GM19397 (cell line): ENCODE measurements around the gene SLC22A7.
"Not testable (repeated sequence)": the region's sequence is repeated elsewhere in the genome, so short reads cannot be mapped to it uniquely, and the experiment has no call there.

Experiments used
- ATAC-seq: cut with Tn5 transposase; IDR thresholded peaks from one replicate; pipeline ENCODE4 v1.9.1; 2021; ENCODE audit warnings: mild to moderate bottlenecking, moderate library complexity; ENCODE audit not compliant: unreplicated experiment

The SLC22A7 gene

DNA sequence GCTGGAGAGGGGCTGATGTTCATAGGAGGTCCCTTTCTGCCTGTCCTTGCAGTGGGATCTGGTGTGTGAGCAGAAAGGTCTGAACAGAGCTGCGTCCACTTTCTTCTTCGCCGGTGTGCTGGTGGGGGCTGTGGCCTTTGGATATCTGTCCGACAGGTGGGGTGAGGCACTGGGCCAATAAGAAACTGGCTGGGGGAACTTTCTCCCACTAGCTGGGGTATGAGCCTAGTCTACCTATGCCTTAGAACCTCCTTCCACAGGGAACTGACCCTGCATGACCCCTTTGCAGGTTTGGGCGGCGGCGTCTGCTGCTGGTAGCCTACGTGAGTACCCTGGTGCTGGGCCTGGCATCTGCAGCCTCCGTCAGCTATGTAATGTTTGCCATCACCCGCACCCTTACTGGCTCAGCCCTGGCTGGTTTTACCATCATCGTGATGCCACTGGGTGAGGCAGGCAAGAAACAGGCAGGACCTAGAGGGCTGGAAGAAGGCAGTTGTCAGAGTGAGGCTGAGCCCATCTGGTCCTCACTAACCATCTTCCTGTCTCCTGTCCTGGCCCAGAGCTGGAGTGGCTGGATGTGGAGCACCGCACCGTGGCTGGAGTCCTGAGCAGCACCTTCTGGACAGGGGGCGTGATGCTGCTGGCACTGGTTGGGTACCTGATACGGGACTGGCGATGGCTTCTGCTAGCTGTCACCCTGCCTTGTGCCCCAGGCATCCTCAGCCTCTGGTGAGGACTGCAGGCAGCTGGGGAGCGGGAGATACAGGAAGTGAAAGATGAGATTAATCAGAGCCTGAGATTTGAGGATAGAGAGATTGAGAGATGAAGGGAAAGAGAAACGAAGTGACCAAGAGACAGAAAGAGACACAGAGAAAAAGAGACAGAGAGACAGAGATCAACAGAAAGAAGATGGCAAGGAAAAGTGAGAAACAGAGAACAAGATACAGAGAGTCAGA, 1.6 kb downstream of the SLC22A7 start:
- no peak for ATAC-seq

DNA sequence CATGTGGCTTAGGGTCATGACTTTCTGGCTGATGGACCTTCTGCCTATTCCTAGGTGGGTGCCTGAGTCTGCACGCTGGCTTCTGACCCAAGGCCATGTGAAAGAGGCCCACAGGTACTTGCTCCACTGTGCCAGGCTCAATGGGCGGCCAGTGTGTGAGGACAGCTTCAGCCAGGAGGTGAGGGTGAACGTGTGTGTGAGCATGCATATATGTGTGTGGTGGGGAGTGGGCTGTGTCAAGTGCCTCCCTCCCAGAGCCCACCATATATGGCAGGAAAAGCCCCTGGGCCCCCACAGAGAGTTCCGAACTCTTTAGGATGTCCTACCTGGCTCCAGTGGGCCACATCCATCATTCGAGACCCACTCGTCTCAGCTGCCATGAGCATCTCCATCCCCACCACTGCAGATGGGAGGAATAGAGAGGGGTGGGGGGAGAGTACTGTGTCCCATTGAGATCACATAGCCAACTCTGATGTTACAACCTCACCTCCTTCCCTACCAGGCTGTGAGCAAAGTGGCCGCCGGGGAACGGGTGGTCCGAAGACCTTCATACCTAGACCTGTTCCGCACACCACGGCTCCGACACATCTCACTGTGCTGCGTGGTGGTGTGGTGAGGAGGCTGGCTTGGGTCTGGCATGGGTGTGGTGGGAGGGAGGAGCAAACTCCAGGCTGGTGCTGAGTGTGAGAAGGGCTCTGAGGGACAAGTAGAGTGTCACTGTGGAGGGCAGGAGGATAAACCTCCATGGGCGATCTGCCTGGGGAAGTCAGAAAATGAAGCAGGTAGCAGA, 3.2 kb downstream of the SLC22A7 start:
- ATAC-seq = no peak

DNA sequence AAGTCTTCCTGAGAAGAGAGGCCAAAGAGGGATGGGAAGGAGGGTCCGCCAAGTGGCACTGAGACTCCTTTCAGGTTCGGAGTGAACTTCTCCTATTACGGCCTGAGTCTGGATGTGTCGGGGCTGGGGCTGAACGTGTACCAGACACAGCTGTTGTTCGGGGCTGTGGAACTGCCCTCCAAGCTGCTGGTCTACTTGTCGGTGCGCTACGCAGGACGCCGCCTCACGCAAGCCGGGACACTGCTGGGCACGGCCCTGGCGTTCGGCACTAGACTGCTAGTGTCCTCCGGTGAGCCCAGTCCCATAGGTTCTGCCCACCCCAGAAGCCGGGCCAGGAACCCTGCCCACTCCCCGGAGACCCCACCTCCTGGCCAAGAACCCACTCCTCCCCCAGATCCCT, 4.1 kb downstream of the SLC22A7 start:
- no peak for ATAC-seq

DNA sequence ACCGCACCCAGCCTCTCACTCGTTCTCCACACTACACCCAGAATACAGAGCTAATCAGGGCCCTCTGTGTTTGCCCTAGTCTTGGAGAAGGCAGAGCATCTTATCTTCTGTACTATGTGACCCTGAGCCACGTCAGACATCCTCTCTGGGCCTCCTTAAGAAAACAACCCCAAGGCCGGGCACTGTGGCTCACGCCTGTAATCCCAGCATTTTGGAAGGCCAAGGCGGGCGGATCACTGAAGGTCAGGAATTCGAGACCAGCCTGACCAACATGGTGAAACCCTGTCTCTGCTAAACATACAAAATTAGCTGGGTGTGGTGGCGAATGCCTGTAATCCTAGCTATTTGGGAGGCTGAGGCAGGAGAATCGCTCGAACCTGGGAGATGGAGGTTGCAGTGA, 4.9 kb downstream of the SLC22A7 start:
- ATAC-seq = not testable (repeated sequence)

DNA sequence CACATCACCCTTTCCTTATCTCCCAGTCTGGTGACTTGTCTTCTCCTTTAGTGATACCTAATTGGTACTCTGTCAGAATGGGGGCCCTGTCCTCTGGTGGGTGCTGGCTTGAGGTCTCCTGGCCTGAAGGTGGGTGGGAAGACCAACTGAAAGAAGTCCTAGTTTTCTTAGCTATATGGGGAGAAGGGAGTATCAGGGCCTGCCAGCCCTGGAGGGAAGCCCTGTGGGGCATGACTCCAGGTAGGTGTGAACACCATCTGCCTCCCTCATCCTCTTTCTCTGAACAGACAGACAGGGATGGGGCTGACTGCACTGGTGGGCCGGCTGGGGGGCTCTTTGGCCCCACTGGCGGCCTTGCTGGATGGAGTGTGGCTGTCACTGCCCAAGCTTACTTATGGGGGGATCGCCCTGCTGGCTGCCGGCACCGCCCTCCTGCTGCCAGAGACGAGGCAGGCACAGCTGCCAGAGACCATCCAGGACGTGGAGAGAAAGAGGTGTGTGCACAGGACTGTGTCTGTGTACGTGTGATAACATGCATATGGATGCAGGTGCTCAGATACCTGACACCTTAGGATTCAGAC, 5.8 kb downstream of the SLC22A7 start:
- no peak for ATAC-seq

DNA sequence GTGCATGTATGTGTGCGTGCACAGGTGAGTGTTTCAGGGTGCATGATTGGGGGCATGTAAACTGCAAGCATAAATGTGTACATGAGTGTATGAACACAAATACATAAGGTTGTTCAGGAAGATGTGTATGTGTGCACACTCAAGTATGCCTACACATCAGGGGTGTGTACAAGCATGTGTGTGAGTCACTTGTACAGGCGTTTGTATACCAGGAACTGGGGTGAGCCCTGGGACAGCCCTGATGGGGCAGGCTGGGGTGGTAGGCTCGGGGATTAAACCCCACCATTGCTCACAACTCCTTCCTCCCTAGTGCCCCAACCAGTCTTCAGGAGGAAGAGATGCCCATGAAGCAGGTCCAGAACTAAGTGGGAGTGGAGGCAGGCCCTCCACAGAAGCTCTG, 6.3 kb downstream of the SLC22A7 start:
- ATAC-seq = no peak

DNA sequence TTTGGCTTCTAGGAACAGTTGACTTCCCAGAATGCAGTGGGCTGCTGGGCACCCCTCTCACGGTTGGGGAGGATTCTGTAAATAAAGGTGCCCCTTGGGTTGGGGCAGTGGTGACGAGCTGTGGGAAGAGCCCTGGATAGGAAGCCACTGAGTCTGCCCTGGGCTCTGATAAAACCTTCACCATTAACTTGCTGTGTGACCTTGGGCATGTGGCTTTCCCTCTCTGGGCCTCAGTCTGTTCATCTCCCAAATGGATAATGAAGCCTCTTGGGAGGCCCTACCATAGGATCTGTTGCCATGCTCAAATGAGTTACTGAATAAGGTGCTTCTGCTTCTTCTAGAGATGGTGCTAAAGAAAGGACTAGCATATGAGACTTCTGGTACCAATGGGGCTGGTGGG, 6.8 kb downstream of the SLC22A7 start:
- no peak for ATAC-seq

DNA sequence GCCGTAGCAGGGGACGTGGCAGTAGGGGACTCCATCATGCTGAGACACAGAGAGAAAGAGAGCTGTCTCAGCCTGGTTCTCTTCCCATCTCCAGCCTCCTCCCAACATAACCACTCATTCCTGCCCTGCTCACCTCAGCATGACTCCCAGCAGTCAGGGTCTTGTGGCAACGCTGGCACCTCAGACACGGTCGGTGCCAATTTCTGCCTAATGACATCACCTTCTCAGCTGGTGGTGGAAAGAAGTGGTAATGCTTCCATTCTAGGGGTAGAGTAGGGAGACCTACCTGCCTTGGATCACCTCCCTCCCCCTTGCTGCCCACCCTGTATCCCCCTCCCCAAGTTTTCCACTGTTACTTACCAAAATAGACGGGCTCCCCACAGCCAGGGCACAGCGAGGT, 8.0 kb downstream of the SLC22A7 start:
- ATAC-seq = no peak

DNA sequence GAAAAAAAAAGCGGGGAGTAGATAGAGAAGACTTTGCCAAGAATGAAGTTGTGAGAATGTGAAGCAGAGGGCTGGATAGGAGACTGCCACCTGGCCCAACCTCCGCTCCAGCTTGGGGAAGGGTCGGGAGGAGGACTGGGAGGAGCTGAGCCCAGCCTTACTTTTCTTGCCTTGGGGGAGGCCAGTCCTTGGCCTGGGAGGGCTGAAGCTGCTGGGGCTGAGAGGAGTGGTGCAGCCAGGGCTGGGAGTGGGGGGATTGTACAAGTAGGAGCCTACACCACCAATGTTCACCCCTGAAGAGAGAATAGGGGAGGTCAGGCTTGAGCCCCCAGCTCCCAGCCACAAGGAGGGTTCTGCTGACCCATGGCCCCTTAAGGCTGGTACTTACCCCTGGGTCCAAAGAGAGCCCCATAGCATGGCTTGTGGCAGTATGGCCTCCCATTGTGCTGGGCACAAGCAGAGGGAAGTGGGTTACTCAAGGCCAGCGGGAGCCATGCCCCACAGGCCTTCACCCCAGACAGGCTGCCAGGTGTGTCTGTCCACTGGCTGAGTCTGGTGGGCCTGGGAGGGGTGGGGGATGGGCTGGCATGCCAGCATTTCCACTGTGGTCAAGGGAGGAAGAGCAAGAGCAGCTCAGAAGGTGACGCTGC, 9.5 kb downstream of the SLC22A7 start:
- no peak for ATAC-seq

GRCh38 chr6:43308101-43308989, 10.3 kb downstream of the SLC22A7 start, which contains the start of gene CRIP3:
Gene CRIP3, minus strand, starts transcription at chr6:43308826. Its CDS starts 34 bp downstream, at chr6:43308792.
- ATAC-seq = no peak

GRCh38 chr6:43308990-43309477, 11.0 kb downstream of the SLC22A7 start:
- ATAC-seq = no peak

DNA sequence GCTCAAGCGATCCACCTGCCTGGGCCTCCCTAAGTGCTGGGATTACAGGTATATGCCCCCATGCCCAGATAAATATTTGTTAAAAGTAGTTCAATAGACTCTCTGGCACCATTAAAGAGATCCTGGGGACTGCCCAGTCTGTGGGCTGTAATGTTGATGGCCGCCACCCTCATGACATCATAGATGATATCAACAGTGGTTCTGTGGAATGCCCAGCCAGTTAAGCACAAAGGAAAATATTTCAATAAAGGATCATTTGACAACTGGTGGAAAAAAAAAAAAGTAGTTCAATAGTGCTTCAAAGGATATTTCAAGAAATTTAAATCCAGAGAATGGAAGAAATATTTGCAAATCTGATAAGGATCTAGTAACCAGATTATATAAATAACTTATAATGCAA, 12.1 kb downstream of the SLC22A7 start:
- no peak for ATAC-seq

DNA sequence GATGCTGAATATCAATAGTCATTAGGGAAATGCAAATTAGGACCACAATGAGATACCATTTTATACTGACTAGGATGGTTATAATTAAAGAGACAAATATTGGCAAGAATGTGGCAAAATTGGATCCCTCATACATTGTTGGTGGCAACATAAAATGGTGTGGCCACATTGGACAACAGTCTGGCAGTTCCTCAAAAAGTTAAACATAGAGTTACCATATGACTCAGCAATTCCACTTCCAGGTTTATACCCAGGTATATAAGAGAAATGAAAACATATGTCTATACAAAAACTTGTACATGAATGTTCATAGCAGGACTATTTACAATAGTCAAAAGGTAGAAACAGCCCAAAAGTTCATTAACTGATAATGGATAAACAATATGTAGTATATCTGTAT, 12.6 kb downstream of the SLC22A7 start:
- no peak for ATAC-seq

DNA sequence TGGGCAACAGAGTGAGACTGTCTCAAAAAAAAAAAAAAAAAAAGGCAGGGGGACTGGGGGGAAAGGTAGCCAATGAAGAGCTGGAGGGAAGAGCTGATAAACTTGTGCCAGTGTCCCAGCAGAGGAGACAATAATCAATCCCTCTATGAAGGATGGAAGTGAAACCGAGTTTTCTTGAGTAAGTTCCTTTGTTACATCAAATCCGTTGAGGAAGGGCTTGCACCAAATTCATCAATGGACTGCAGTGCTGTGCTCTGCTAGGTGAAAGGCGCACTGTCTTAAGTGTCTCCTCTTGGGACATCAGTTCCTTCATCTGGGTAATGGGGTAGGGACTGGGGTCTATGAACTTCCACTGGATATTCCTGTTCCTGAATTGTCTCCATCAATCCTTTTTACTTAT, 13.6 kb downstream of the SLC22A7 start:
- no peak for ATAC-seq

- ATAC-seq = no peak
Measured at GRCh38 chr6:43313813-43314212, 15.8 kb downstream of the SLC22A7 start.

- ATAC-seq = no peak
Measured at GRCh38 chr6:43318011-43318410, 20.0 kb downstream of the SLC22A7 start.

DNA sequence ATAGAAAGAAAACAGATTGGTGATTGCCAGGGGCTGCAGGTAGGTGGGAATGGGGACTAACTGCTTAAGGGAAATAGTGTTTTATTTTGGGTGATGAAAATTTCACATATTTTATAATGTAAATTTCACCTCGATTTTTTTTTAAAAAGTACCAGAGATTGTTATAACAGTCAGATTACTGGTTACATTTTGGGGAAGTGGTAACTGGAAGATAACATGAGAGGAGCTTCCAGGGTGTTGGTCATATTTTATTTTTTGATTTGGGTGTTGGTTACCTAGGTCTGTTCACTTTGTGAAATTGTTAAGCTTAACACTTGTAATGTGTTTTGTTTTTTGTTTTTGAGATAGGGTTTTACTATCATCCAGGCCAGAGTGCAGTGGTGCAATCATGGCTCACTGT, 27.8 kb downstream of the SLC22A7 start:
- ATAC-seq = no peak

GRCh38 chr6:43328528-43328927, 30.5 kb downstream of the SLC22A7 start:
- no peak for ATAC-seq

DNA sequence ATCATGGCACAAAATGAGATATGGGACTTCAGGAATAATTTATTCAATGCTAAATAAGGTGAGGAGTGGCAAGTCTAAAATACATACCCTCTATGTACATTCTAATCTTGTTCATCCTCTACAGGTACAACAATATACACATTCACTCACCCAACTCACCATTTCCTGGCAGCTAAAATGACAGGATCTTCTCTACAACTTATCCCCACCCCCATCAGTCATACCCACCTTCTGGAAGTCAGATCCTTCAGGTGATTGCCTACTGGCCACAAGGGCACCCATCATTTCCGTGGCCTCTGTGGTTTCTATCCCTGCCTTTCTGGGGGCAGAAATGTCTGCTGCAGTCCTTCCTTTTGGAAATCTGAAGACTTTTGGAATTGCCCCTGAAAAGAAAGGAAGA, 33.4 kb downstream of the SLC22A7 start:
- ATAC-seq = no peak

GRCh38 chr6:43331891-43332290, 33.8 kb downstream of the SLC22A7 start:
- no peak for ATAC-seq
